Activated CD4-positive, alpha-beta T cell treated with anti-CD3 and anti-CD28 coated beads for 36 hours (primary cell): ENCODE results near the gene EML6. TPM values are rescaled to one million over a fixed set of nuclear protein-coding genes. Genes with fewer than 3 reads are reported as not detected.
A peak's percentile ranks its signal among the peaks of the same experiment; 100 is the strongest.

ENCODE experiments used
- ATAC-seq: fragments of 200-7000 bp; cut with Tn5 transposase; one replicate; pipeline ENCODE4 v1.10.0; 2021; ENCODE audit warnings: mild to moderate bottlenecking, moderate library complexity
- CTCF ChIA-PET: fragments of 350-600 bp; sonication (Branson Sonifier 250); formaldehyde crosslinking; loops from one replicate; lab custom pipeline; 2021; ENCODE audit warnings: antibody characterized with exemption; lab: Charles Lee
- POLR2A ChIA-PET: fragments of 350-600 bp; sonication (Branson Sonifier 250); formaldehyde crosslinking; loops from one replicate; lab custom pipeline; 2021; ENCODE audit warnings: antibody characterized with exemption, inconsistent platforms; lab: Charles Lee
- DNase-seq: peaks from one replicate; pipeline ENCODE4 v3.0.0-alpha.2; 2020
- H3K27ac Mint-ChIP-seq: one replicate; pipeline ENCODE4 v1.8.0; 2021; ENCODE audit warnings: mixed read lengths
- H3K27me3 Mint-ChIP-seq: one replicate; pipeline ENCODE4 v1.8.0; 2021; ENCODE audit warnings: mixed read lengths
- H3K36me3 Mint-ChIP-seq: one replicate; pipeline ENCODE4 v1.8.0; 2021; ENCODE audit warnings: low read depth, mixed read lengths
- H3K4me1 Mint-ChIP-seq: one replicate; pipeline ENCODE4 v1.8.0; 2021; ENCODE audit warnings: mixed read lengths
- H3K4me3 Mint-ChIP-seq: one replicate; pipeline ENCODE4 v1.8.0; 2021; ENCODE audit warnings: mild to moderate bottlenecking, moderate library complexity, mixed read lengths
- H3K9me3 Mint-ChIP-seq: one replicate; pipeline ENCODE4 v1.8.0; 2021; ENCODE audit warnings: low read depth, mixed read lengths
- intact Hi-C, 2 experiments: fragments of 100-400 bp; cut with DNase I in 1 of 2; cut with micrococcal nuclease in 1 of 2; formaldehyde crosslinking; loops; one replicate each; pipeline versions ENCODE4 v1.14.2 to v1.15.1; 2022 to 2024; cut with DNase I, micrococcal nuclease
- total RNA-seq, 2 experiments: library from RNA; stranded (reverse); gene quantifications; one replicate each; pipeline ENCODE4 v1.2.3, GENCODE V29; 2021

The EML6 gene
- total RNA-seq, 2 experiments from 2014 or later, result 0.16 to 0.30 TPM

- Mint-ChIP-seq H3K4me1 (peaks cover 2% of the 10 kb centered on the region), H3K9me3 (no peaks in the 10 kb centered on the region), H3K27ac (no peak overlapping the region), H3K36me3 (no peaks in the 10 kb centered on the region), H3K27me3 (peaks cover 2% of the 10 kb centered on the region), H3K4me3 (no peak overlapping the region)
- ChIA-PET CTCF (interaction anchor here (0.9 kb wide), 1 partner anchor 19 kb away, joined by 3 read pairs; no protein-coding TSS in a partner anchor), POLR2A (no interaction called here)
- DNase-seq (no peak), ATAC-seq (no peak)
- intact Hi-C loops, result no loop called here
Observed at GRCh38 chr2:54879598-54880332, 156.3 kb downstream of the EML6 start.

- H3K27me3 Mint-ChIP-seq, result peaks cover 2% of the 10 kb centered on the region
- CTCF ChIA-PET, result no interaction called here
Observed at GRCh38 chr2:54880428-54880827, 157.0 kb downstream of the EML6 start.

GRCh38 chr2:54881759-54882158 is 158.3 kb downstream of the EML6 start:
- CTCF ChIA-PET, result interaction anchor here (0.7 kb wide), 1 partner anchor 528 kb away, joined by 3 read pairs; no protein-coding TSS in a partner anchor

More at GRCh38 chr2:54880428-54880827, 157.0 kb downstream of the EML6 start:
- DNase-seq (no peak), ATAC-seq (no peak)
- intact Hi-C loops, result no loop called here
- Mint-ChIP-seq H3K36me3 (no peaks in the 10 kb centered on the region), H3K27ac (no peak overlapping the region), H3K4me3 (no peak overlapping the region), H3K9me3 (no peaks in the 10 kb centered on the region), H3K4me1 (peaks cover 2% of the 10 kb centered on the region)
- POLR2A ChIA-PET, result no interaction called here

GRCh38 chr2:54885891-54886290 is 162.4 kb downstream of the EML6 start:
- Mint-ChIP-seq H3K4me3 (no peak overlapping the region), H3K27me3 (peaks cover 6% of the 10 kb centered on the region), H3K4me1 (peaks cover 2% of the 10 kb centered on the region), H3K36me3 (no peaks in the 10 kb centered on the region), H3K27ac (no peak overlapping the region), H3K9me3 (no peaks in the 10 kb centered on the region)
- ChIA-PET CTCF (no interaction called here), POLR2A (no interaction called here)
- ATAC-seq (no peak), DNase-seq (no peak)
- intact Hi-C loops, result no loop called here

More at GRCh38 chr2:54881759-54882158, 158.3 kb downstream of the EML6 start:
- Mint-ChIP-seq H3K4me3 (no peak overlapping the region), H3K9me3 (no peaks in the 10 kb centered on the region), H3K27me3 (peaks cover 2% of the 10 kb centered on the region), H3K4me1 (peaks cover 2% of the 10 kb centered on the region), H3K36me3 (no peaks in the 10 kb centered on the region), H3K27ac (no peak overlapping the region)
- ATAC-seq, result peak; percentile 75
- POLR2A ChIA-PET, result no interaction called here
- intact Hi-C loops, result no loop called here
- peak; percentile 22 for DNase-seq

GRCh38 chr2:54887850-54888545 is 164.5 kb downstream of the EML6 start:
- no peak overlapping the region for H3K27ac Mint-ChIP-seq
- no peaks in the 10 kb centered on the region for H3K9me3 Mint-ChIP-seq
- DNase-seq (no peak), ATAC-seq (no peak)
- H3K4me3 Mint-ChIP-seq, result no peak overlapping the region
- no peaks in the 10 kb centered on the region for H3K36me3 Mint-ChIP-seq
- H3K4me1 Mint-ChIP-seq, result no peaks in the 10 kb centered on the region
- POLR2A ChIA-PET, result no interaction called here
- intact Hi-C loops, result no loop called here
- peaks cover 6% of the 10 kb centered on the region for H3K27me3 Mint-ChIP-seq
- CTCF ChIA-PET, result no interaction called here

GRCh38 chr2:54889053-54889452 is 165.6 kb downstream of the EML6 start:
- Mint-ChIP-seq H3K36me3 (no peaks in the 10 kb centered on the region), H3K4me3 (no peak overlapping the region), H3K27ac (no peak overlapping the region), H3K4me1 (no peaks in the 10 kb centered on the region), H3K9me3 (no peaks in the 10 kb centered on the region), H3K27me3 (peaks cover 6% of the 10 kb centered on the region)
- ChIA-PET POLR2A (no interaction called here), CTCF (interaction anchor here (1.4 kb wide), 1 partner anchor 11 kb away, joined by 5 read pairs; no protein-coding TSS in a partner anchor)
- ATAC-seq, result no peak
- intact Hi-C loops, result no loop called here
- no peak for DNase-seq

GRCh38 chr2:54891909-54892308 is 168.4 kb downstream of the EML6 start:
- Mint-ChIP-seq H3K27me3 (peaks cover 6% of the 10 kb centered on the region), H3K4me1 (no peaks in the 10 kb centered on the region), H3K27ac (no peak overlapping the region), H3K36me3 (no peaks in the 10 kb centered on the region), H3K9me3 (no peaks in the 10 kb centered on the region), H3K4me3 (no peak overlapping the region)
- ChIA-PET POLR2A (no interaction called here), CTCF (interaction anchor here (0.8 to 1.1 kb wide), 2 partner anchors 16 to 187 kb away, joined by 3 read pairs; no protein-coding TSS in a partner anchor)
- ATAC-seq (no peak), DNase-seq (no peak)
- intact Hi-C loops, result no loop called here

- no peaks in the 10 kb centered on the region for H3K27me3 Mint-ChIP-seq
- no peak overlapping the region for H3K27ac Mint-ChIP-seq
- H3K9me3 Mint-ChIP-seq, result no peaks in the 10 kb centered on the region
- ChIA-PET POLR2A (no interaction called here), CTCF (interaction anchor here (0.7 to 1.5 kb wide), 3 partner anchors 29 to 229 kb away, joined by 3 to 5 read pairs (median 3); no protein-coding TSS in a partner anchor)
- ATAC-seq (no peak), DNase-seq (no peak)
- no peaks in the 10 kb centered on the region for H3K36me3 Mint-ChIP-seq
- H3K4me1 Mint-ChIP-seq, result peaks cover 15% of the 10 kb centered on the region
- intact Hi-C loops, result no loop called here
- H3K4me3 Mint-ChIP-seq, result no peak overlapping the region
Observed at GRCh38 chr2:54894467-54894866, 171.0 kb downstream of the EML6 start.

GRCh38 chr2:54895730-54896129 is 172.3 kb downstream of the EML6 start:
- Mint-ChIP-seq H3K27me3 (no peaks in the 10 kb centered on the region), H3K36me3 (no peaks in the 10 kb centered on the region), H3K9me3 (no peaks in the 10 kb centered on the region), H3K4me1 (peaks cover 15% of the 10 kb centered on the region), H3K27ac (no peak overlapping the region), H3K4me3 (no peak overlapping the region)
- no peak for DNase-seq
- ChIA-PET CTCF (no interaction called here), POLR2A (no interaction called here)
- ATAC-seq, result no peak
- intact Hi-C loops, result no loop called here

GRCh38 chr2:54897420-54898310 is 174.2 kb downstream of the EML6 start:
- H3K27me3 Mint-ChIP-seq, result no peaks in the 10 kb centered on the region
- H3K4me1 Mint-ChIP-seq, result peaks cover 15% of the 10 kb centered on the region
- peak; percentile 52 for DNase-seq
- H3K9me3 Mint-ChIP-seq, result no peaks in the 10 kb centered on the region
- intact Hi-C loops, result loop anchor here in 1 of 2 experiments (2.0 kb wide), 1 partner anchor 271 kb away; no protein-coding TSS in a partner anchor
- ChIA-PET CTCF (interaction anchor here (0.6 to 2.2 kb wide), 4 partner anchors 30 to 271 kb away, joined by 3 to 5 read pairs (median 4); no protein-coding TSS in a partner anchor), POLR2A (no interaction called here)
- ATAC-seq, result peak; percentile 86
- H3K36me3 Mint-ChIP-seq, result no peaks in the 10 kb centered on the region
- peak overlapping the region; percentile 81 for H3K27ac Mint-ChIP-seq
- peak overlapping the region; percentile 7 for H3K4me3 Mint-ChIP-seq
